ENCODE results near the gene TMEM178B. TPM values are rescaled to one million over a fixed set of nuclear protein-coding genes. Genes with fewer than 3 reads are reported as not detected.

Gene TMEM178B
- total RNA-seq, 1 experiment from 2014 or later = 0.39 TPM

DNA sequence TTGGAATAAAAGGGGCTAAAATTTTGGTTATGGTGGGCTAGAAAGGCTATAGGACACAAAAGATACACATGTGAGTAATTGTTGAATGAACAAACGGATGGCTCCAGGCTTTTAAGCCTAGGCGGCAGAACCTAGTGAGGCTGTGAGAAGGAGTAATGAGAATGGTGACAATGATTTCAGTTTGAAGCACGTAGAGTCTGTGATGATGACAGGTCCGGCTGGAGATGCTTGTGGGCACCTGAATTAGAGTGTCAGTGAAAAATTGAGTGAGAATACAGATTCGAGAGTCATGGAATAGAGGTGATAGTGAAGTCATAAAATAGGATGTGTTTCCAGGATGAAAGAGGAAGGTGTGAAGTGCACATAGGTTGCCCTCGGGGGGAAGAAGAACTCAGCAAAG is 170.6 kb downstream of the TMEM178B start:
- intact Hi-C loops (cut with micrococcal nuclease; ENCODE audit: unreplicated experiment) (loop anchor here (10.0 kb wide), 1 partner anchor 220 kb away; no protein-coding TSS in a partner anchor), in situ Hi-C loops (cut with HindIII; ENCODE audit: low pct_unique_long_range_greater_than_20kb, low sequenced_read_pairs) (no loop called here)
- Histone ChIP-seq H3K27me3 (ENCODE audit: control insufficient read depth, insufficient read depth, low read length) (peaks cover 2% of the 10 kb centered on the region), H3K27ac (ENCODE audit: low read length) (no peak overlapping the region), H3K36me3 (ENCODE audit: control insufficient read depth, insufficient read depth, low read length) (no peaks in the 10 kb centered on the region), H3K4me1 (ENCODE audit: control insufficient read depth, insufficient read depth, low read length) (no peaks in the 10 kb centered on the region), H3K4me3 (ENCODE audit: low read depth in 2 of 2, low read length in 2 of 2) (no peak overlapping the region), H3K9me3 (ENCODE audit: control insufficient read depth, insufficient read depth, low read depth, low read length) (no peaks in the 10 kb centered on the region)
- ATAC-seq (no peak), DNase-seq (ENCODE audit: low read depth, low spot score) (no peak)
- CTCF ChIA-PET = no interaction called here
- TF ChIP-seq TCF7L2 (IDR thresholded peaks at IDR 0.05; ENCODE audit: low read depth, low read length) (no peak), SIN3A (IDR thresholded peaks at IDR 0.05; ENCODE audit: borderline replicate concordance, insufficient read depth, low read depth, low read length) (no peak), POLR2AphosphoS5 (IDR thresholded peaks at IDR 0.05; ENCODE audit: low read depth, low read length) (no peak)
- TF ChIP-seq, protein P1, sequence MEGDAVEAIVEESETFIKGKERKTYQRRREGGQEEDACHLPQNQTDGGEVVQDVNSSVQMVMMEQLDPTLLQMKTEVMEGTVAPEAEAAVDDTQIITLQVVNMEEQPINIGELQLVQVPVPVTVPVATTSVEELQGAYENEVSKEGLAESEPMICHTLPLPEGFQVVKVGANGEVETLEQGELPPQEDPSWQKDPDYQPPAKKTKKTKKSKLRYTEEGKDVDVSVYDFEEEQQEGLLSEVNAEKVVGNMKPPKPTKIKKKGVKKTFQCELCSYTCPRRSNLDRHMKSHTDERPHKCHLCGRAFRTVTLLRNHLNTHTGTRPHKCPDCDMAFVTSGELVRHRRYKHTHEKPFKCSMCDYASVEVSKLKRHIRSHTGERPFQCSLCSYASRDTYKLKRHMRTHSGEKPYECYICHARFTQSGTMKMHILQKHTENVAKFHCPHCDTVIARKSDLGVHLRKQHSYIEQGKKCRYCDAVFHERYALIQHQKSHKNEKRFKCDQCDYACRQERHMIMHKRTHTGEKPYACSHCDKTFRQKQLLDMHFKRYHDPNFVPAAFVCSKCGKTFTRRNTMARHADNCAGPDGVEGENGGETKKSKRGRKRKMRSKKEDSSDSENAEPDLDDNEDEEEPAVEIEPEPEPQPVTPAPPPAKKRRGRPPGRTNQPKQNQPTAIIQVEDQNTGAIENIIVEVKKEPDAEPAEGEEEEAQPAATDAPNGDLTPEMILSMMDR (IDR thresholded peaks at IDR 0.05) = no peak
- TF ChIP-seq, protein P2, sequence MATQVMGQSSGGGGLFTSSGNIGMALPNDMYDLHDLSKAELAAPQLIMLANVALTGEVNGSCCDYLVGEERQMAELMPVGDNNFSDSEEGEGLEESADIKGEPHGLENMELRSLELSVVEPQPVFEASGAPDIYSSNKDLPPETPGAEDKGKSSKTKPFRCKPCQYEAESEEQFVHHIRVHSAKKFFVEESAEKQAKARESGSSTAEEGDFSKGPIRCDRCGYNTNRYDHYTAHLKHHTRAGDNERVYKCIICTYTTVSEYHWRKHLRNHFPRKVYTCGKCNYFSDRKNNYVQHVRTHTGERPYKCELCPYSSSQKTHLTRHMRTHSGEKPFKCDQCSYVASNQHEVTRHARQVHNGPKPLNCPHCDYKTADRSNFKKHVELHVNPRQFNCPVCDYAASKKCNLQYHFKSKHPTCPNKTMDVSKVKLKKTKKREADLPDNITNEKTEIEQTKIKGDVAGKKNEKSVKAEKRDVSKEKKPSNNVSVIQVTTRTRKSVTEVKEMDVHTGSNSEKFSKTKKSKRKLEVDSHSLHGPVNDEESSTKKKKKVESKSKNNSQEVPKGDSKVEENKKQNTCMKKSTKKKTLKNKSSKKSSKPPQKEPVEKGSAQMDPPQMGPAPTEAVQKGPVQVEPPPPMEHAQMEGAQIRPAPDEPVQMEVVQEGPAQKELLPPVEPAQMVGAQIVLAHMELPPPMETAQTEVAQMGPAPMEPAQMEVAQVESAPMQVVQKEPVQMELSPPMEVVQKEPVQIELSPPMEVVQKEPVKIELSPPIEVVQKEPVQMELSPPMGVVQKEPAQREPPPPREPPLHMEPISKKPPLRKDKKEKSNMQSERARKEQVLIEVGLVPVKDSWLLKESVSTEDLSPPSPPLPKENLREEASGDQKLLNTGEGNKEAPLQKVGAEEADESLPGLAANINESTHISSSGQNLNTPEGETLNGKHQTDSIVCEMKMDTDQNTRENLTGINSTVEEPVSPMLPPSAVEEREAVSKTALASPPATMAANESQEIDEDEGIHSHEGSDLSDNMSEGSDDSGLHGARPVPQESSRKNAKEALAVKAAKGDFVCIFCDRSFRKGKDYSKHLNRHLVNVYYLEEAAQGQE (IDR thresholded peaks at IDR 0.05; ENCODE audit: insufficient read depth in 1 of 2, low read depth in 2 of 2, low read length in 1 of 2) = no peak
- POLR2A ChIA-PET = no interaction called here
- no TSS peak for BruUV-seq (replicated peaks)

DNA sequence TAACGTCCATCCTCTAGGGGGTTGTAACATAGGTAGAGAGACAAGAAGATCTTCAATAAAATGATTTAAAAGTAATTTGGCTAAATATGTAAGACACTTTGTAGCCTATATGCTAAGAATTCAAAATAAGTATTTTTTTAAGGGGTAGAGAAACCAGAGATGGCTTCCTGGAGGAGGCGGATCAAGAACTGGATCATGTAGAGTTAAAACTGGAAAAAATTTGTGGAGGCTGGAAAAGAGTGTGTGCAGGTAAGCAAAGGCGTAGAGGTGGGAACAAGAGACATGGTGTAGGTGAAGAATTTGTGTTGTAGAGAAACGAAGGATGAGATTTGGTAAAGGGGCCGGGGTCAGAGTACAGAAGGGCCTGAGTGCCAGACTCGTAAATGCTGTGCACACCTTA is 172.6 kb downstream of the TMEM178B start:
- in situ Hi-C loops (cut with HindIII; ENCODE audit: low pct_unique_long_range_greater_than_20kb, low sequenced_read_pairs) = no loop called here
- Histone ChIP-seq H3K9me3 (ENCODE audit: control insufficient read depth, insufficient read depth, low read depth, low read length) (no peaks in the 10 kb centered on the region), H3K27me3 (ENCODE audit: control insufficient read depth, insufficient read depth, low read length) (peaks cover 4% of the 10 kb centered on the region), H3K4me3 (ENCODE audit: low read depth in 2 of 2, low read length in 2 of 2) (no peak overlapping the region), H3K27ac (ENCODE audit: low read length) (no peak overlapping the region), H3K4me1 (ENCODE audit: control insufficient read depth, insufficient read depth, low read length) (no peaks in the 10 kb centered on the region), H3K36me3 (ENCODE audit: control insufficient read depth, insufficient read depth, low read length) (no peaks in the 10 kb centered on the region)
- TF ChIP-seq, protein P1 (IDR thresholded peaks at IDR 0.05) = no peak
- TF ChIP-seq TCF7L2 (IDR thresholded peaks at IDR 0.05; ENCODE audit: low read depth, low read length) (no peak), POLR2AphosphoS5 (IDR thresholded peaks at IDR 0.05; ENCODE audit: low read depth, low read length) (no peak), SIN3A (IDR thresholded peaks at IDR 0.05; ENCODE audit: borderline replicate concordance, insufficient read depth, low read depth, low read length) (no peak)
- TF ChIP-seq, protein P2 (IDR thresholded peaks at IDR 0.05; ENCODE audit: insufficient read depth in 1 of 2, low read depth in 2 of 2, low read length in 1 of 2) = no peak
- ChIA-PET CTCF (no interaction called here), POLR2A (no interaction called here)
- BruUV-seq (replicated peaks) = no TSS peak
- intact Hi-C loops (cut with micrococcal nuclease; ENCODE audit: unreplicated experiment) = loop anchor here (10.0 kb wide), 1 partner anchor 222 kb away; no protein-coding TSS in a partner anchor
- DNase-seq (ENCODE audit: low read depth, low spot score) (no peak), ATAC-seq (no peak)

All from Panc1 (cell line).